HG03521 (cell line): ENCODE data around the gene ZCCHC7.
"Not testable (repeated sequence)": the region's sequence is repeated elsewhere in the genome, so short reads cannot be mapped to it uniquely, and the experiment has no call there.

Experiments used
- ATAC-seq: cut with Tn5 transposase; IDR thresholded peaks from one replicate; pipeline ENCODE4 v1.9.1; 2021; ENCODE audit warnings: mild to moderate bottlenecking, moderate library complexity; ENCODE audit not compliant: unreplicated experiment

The ZCCHC7 gene

DNA sequence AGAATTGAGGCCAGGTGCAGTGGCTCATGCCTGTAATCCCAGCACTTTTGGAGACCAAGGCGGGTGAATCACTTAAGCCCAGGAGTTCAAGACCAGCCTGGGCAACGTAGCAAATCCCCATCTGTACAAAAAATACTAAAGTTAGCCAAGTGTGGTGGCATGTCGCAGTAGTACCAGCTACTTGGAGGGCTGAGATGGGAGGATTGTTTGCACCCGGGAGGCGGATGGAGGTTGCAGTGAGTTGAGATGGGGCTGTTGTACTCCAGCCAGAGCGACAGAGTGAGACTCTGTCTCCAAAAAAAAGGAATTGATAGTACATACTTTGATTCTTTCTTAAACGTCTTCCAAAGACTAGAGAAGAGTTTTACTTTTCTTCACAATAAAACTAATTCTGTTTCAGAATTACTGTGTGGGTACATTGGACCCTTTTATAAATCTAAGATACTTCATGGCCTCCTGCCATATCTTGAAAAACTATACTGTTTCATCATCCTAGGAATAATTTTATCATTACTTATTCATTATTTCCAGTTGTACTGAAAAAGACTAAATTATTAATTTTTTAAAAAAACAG lies 170.1 kb downstream of the ZCCHC7 start:
- no peak for ATAC-seq

GRCh38 chr9:37290940-37291485 lies 170.6 kb downstream of the ZCCHC7 start:
- ATAC-seq = no peak

GRCh38 chr9:37291612-37292238 lies 171.4 kb downstream of the ZCCHC7 start:
- ATAC-seq = not testable (repeated sequence)

DNA sequence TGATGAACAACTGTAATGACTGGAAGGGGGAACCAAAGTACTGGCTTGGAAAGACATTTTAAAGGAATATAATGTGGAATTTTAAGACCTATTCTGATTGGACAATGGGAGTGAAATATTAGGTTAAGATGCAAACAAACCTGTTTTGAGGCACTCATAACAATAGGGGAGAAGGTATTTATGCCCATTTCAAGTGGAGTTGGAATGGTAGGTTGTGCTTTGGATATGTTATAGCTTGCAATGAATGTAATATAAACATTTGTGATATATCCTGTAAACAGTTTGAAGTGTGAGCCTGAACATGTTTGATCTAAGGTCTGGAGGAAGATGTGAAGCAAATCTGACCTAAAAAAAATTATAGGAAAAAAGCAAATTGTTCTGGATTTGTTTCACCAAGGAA lies 172.5 kb downstream of the ZCCHC7 start:
- ATAC-seq = no peak

DNA sequence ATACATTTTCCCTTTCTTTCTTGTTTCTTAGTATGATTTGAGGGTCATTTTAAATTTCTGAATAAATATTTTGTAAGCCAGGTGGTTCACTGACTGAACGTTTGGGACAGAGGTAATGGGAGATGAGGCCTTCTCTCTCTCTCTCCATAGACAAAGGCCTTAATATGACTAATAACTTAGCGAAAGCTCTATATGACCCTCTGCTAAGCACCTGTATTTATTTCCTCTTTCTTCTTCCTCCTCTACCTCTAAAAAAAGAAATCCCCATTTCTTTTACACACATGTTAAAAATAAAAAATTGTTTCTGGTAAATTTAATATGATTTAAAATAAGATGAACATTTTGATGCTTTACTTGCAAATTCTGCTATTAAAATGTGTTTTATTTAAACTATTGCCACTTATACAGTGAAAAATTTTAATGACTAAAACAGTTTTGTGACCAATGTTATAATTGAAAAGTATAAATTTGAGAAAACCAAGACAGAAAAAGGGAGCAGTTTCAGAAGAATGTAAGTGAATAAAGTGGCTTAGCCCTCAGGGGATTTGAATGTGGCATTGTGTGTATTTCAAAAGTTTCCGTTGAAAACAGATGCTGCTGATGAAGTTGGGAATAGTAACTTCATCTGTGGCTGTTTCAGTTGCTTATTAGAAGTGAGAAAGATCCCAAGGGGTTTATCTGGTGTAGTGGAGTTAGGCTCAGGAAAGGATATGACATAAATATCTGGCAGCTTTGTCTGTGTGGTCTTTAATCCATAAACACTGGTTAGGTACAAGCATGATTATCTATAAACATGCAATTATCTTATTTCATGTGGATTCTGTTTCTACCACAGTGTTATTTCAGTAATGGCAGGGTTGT lies 173.5 kb downstream of the ZCCHC7 start:
- no peak for ATAC-seq

DNA sequence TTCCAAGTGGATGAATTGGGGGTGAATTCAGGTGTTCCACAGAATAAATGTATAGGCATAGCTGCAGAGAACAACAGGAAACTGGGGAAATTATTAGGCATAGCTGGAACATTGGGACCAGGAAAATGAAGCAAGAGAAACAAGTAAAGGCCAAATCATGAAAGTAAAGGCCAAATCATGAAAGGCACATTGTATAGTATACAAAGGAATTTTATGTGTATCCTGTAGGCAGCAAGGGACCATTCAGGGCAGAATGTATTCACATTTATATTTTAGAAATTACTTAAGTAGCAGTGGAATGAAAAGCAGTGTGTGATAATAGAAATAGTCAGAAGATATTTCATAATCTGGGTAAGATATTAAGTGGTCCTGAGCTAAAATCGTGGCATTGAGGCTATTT lies 174.8 kb downstream of the ZCCHC7 start:
- no peak for ATAC-seq

GRCh38 chr9:37295796-37296195 lies 175.4 kb downstream of the ZCCHC7 start:
- no peak for ATAC-seq

DNA sequence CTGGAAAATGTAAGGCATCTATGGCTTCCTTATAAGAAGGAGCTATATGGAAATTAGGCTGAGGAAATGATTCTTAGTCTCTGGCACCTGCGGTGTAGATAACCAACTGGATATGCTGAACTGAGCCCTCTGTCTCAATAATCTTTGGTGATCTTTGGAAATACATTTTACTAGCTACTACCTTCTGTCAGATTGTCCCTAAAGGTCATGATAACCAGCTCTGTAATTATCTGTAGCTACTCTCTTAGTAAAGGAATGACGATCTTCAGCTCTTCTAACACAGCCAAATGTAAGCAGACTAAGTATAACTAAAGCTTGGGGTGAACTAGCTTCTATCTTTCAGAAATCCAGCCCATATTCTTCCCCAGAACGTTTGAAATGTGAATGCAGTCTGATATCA lies 177.2 kb downstream of the ZCCHC7 start:
- ATAC-seq = no peak

DNA sequence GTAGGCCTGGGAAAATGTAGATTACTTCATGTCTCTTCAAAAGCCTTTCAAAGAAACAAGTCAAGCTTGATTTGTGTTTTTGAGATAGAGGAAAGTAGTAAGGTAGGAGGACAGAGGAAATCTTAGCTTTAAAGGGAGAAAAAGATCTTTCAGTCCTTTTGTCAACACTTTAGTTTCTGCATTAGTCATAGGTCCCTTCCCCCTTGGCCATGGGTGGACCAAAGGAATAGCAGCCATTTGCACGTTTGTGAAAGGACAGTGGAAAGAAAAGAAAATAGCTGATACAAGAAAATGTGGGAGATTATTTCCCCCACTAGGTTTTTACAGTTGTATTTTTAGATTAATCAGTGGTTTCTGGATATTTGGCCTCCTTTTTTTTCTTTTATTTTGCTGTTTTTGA lies 180.2 kb downstream of the ZCCHC7 start:
- no peak for ATAC-seq

- ATAC-seq = no peak
Observed at GRCh38 chr9:37301042-37301853, 180.9 kb downstream of the ZCCHC7 start.

DNA sequence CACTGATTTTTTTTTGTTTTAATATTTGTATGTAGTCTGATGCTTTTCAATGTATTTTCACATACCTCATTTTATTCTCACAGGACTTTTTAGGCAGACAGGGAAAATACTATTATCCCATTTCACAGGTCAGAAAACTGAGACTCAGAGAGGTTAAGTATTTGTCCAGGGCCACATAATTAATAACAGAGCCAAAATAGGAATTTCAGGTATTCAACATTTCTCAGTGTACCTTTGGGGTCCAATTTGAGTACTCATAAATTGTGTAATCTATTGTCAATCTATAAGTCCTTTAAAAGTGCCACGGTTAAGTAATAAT lies 181.4 kb downstream of the ZCCHC7 start:
- ATAC-seq = no peak

- ATAC-seq = peak; percentile 84
Observed at GRCh38 chr9:37302277-37302676, 181.9 kb downstream of the ZCCHC7 start.

GRCh38 chr9:37303272-37303671 lies 182.9 kb downstream of the ZCCHC7 start:
- not testable (repeated sequence) for ATAC-seq

GRCh38 chr9:37309136-37309535 lies 188.8 kb downstream of the ZCCHC7 start:
- ATAC-seq = no peak

GRCh38 chr9:37311938-37312708 lies 191.7 kb downstream of the ZCCHC7 start:
- no peak for ATAC-seq

- peak; percentile 40 for ATAC-seq
Observed at GRCh38 chr9:37324261-37324683, 203.9 kb downstream of the ZCCHC7 start.

GRCh38 chr9:37324691-37325490 lies 204.5 kb downstream of the ZCCHC7 start:
- peak; percentile 16 for ATAC-seq

DNA sequence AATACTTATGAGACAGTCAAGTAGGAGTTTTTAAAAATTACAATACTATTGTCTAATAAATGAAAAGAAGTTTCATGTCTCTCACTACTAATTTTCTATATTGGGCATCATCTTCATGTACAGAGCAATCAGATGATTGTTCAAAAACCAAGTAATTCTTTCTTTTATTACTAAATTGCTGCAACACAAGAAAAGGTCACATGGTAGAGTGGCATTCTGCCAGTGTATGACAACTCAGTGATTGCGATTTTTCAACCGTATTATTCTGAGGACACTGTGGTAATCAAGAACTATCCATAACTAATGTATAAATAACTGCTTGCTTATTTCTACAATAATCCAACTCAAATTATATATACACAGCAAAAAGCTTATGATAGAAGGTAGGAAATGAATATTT lies 205.4 kb downstream of the ZCCHC7 start:
- ATAC-seq = no peak

DNA sequence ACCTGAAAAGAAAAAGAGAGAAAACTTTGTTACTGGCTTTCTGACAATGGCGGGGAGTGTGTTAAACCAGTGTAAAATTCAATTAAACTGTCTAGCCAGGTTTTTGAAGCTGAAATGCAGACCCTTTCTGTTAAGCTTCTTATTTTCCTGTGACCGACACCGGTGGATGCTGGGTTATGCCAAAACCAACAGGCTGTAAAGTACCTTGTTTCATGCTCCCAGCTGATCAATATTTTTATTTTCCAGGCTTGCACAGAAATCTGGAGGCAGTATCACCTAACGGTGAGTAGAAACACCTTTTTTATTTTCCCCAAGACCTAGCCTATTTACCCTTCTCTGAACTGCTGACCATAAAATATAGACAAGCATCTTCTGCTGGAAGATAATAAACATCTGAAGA lies 207.2 kb downstream of the ZCCHC7 start:
- ATAC-seq = no peak
